Thyroid gland (tissue), 4 donors: Measurements from ENCODE around the gene FAM83F.

Experiments used
- CTCF ChIP-seq, 6 experiments: fragments of 200-600 bp in 3 of 6; fragments of 450-650 bp in 3 of 6; sonication (generic) in 3 of 6; IDR thresholded peaks; one replicate each; pipeline ENCODE4 v1.5.1; 2016 to 2019; ENCODE audit warnings: antibody characterized with exemption in 6 of 6, mild to moderate bottlenecking in 2 of 6, inconsistent platforms in 1 of 6, moderate library complexity in 1 of 6
- POLR2A ChIP-seq, 2 donors: fragments of 450-650 bp; IDR thresholded peaks; one replicate each; pipeline ENCODE4 v1.6.1; 2017; ENCODE audit warnings: antibody characterized with exemption in 2 of 2, mild to moderate bottlenecking in 2 of 2, moderate library complexity in 1 of 2

- TF ChIP-seq CTCF (IDR thresholded peaks at IDR 0.05): no peak
- no peak for TF ChIP-seq POLR2A (IDR thresholded peaks at IDR 0.05)
These were observed 44.6 kb upstream of the FAM83F start for GRCh38 chr22:39949964-39950737.
